Gastrocnemius medialis (tissue), 4 donors: ENCODE data around the gene TAF7L.

Source experiments
- POLR2A ChIP-seq, 2 donors: fragments of 450-650 bp; IDR thresholded peaks; one replicate each; pipeline ENCODE4 v1.6.1; 2017; ENCODE audit warnings: antibody characterized with exemption in 2 of 2, mild to moderate bottlenecking in 2 of 2, moderate library complexity in 2 of 2
- TF ChIP-seq, protein P1 (sequence below), 5 experiments: fragments of 450-650 bp in 3 of 5; fragments of 200-600 bp in 2 of 5; sonication (generic) in 2 of 5; IDR thresholded peaks in 4 of 5; conservative IDR thresholded peaks in 1 of 5; 1 replicate in 4 of 5; 2 replicates in 1 of 5; pipeline ENCODE4 v1.5.1; 2016 to 2019; ENCODE audit warnings: antibody characterized with exemption in 5 of 5, mild to moderate bottlenecking in 3 of 5, moderate library complexity in 3 of 5

DNA sequence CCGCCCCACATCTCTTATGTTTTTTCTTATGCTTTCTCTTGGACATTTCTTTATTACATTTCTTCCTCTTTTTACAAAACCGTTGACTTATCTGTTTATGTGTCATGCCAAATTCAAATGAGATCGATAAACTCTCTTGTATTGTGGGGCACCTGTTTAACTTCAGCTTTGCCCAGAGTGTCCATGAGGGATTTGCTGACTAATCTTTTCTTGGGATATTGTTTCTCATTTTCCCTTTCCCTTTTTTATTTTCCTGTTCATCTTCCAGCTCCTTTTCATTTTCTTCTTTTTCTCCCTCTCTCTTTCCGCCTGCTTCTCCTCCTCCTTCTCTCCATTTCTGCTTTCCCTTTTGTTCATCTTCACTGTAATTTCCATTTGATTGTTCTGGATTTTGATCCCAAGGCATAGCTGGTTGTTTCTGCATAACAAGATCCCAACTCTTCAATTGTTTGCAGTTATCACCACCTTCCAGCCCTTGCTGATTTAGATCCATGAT is 46.7 kb upstream of the TAF7L start:
- no peak for TF ChIP-seq POLR2A (IDR thresholded peaks at IDR 0.05)
- TF ChIP-seq, protein P1, sequence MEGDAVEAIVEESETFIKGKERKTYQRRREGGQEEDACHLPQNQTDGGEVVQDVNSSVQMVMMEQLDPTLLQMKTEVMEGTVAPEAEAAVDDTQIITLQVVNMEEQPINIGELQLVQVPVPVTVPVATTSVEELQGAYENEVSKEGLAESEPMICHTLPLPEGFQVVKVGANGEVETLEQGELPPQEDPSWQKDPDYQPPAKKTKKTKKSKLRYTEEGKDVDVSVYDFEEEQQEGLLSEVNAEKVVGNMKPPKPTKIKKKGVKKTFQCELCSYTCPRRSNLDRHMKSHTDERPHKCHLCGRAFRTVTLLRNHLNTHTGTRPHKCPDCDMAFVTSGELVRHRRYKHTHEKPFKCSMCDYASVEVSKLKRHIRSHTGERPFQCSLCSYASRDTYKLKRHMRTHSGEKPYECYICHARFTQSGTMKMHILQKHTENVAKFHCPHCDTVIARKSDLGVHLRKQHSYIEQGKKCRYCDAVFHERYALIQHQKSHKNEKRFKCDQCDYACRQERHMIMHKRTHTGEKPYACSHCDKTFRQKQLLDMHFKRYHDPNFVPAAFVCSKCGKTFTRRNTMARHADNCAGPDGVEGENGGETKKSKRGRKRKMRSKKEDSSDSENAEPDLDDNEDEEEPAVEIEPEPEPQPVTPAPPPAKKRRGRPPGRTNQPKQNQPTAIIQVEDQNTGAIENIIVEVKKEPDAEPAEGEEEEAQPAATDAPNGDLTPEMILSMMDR (IDR thresholded peaks at IDR 0.05 in 4 of 5, conservative IDR thresholded peaks at IDR 0.05 in 1 of 5), result no peak
